GM12878 (cell line): ENCODE results near the gene CA14. TPM values are rescaled to one million over a fixed set of nuclear protein-coding genes. Genes with fewer than 3 reads are reported as not detected.
A peak's percentile ranks its signal among the peaks of the same experiment; 100 is the strongest.

ENCODE experiments used
- CEBPZ ChIP-seq: fragments of 150-350 bp; IDR thresholded peaks from 2 replicates; pipeline ENCODE4 v1.6.1; 2016; ENCODE audit warnings: low read depth, low read length
- CHD2 ChIP-seq: IDR thresholded peaks from 2 replicates; pipeline ENCODE4 v1.6.1; 2011; ENCODE audit warnings: low read depth, low read length, improper control_type of control experiment, borderline replicate concordance
- ESRRA ChIP-seq: IDR thresholded peaks from 2 replicates; pipeline ENCODE4 v1.6.1; 2012; ENCODE audit warnings: mild to moderate bottlenecking, low read length, improper control_type of control experiment
- GABPA ChIP-seq: IDR thresholded peaks from 2 replicates; pipeline ENCODE4 v1.6.1; 2014; ENCODE audit warnings: antibody characterized with exemption, low read depth, mild to moderate bottlenecking, inconsistent platforms
- JUNB ChIP-seq: IDR thresholded peaks from 2 replicates; pipeline ENCODE4 v1.6.1; 2016; ENCODE audit warnings: antibody characterized with exemption, mild to moderate bottlenecking
- MTA3 ChIP-seq: IDR thresholded peaks from 2 replicates; pipeline ENCODE4 v1.6.1; 2012; ENCODE audit warnings: low read length, inconsistent platforms, borderline replicate concordance
- MXI1 ChIP-seq: fragments of 150-350 bp; IDR thresholded peaks from 2 replicates; pipeline ENCODE4 v1.6.1; 2011; ENCODE audit warnings: low read depth, mild to moderate bottlenecking, inconsistent platforms, low read length, improper control_type of control experiment
- NFYB ChIP-seq: IDR thresholded peaks from 2 replicates; pipeline ENCODE4 v1.6.1; 2011; ENCODE audit warnings: low read depth, mild to moderate bottlenecking, low read length, improper control_type of control experiment, moderate library complexity; ENCODE audit not compliant: insufficient read depth
- NKRF ChIP-seq: fragments of 450-650 bp; conservative IDR thresholded peaks from 2 replicates; pipeline ENCODE4 v1.6.1; 2017; ENCODE audit warnings: mild to moderate bottlenecking, moderate library complexity
- NR2C1 ChIP-seq: fragments of 450-650 bp; IDR thresholded peaks from 2 replicates; pipeline ENCODE4 v1.6.1; 2017; ENCODE audit warnings: antibody characterized with exemption, mild to moderate bottlenecking, moderate library complexity
- POU2F2 ChIP-seq: IDR thresholded peaks from 3 replicates; pipeline ENCODE4 v1.6.1; 2011; ENCODE audit warnings: low read depth, mild to moderate bottlenecking, low read length, borderline replicate concordance
- RCOR1 ChIP-seq: conservative IDR thresholded peaks from 2 replicates; pipeline ENCODE4 v1.6.1; 2012; ENCODE audit warnings: low read depth, low read length, improper control_type of control experiment
- RELB ChIP-seq: fragments of 450-650 bp; IDR thresholded peaks from 2 replicates; pipeline ENCODE4 v1.6.1; 2017; ENCODE audit warnings: low read depth, mild to moderate bottlenecking, moderate library complexity
- SIX5 ChIP-seq: IDR thresholded peaks from 2 replicates; pipeline ENCODE4 v1.6.1; 2011; ENCODE audit warnings: mild to moderate bottlenecking, low read depth, low read length, moderate library complexity; ENCODE audit not compliant: severe bottlenecking
- SMC3 ChIP-seq: IDR thresholded peaks from 2 replicates; pipeline ENCODE4 v1.6.1; 2011; ENCODE audit warnings: low read length, improper control_type of control experiment, borderline replicate concordance
- TBL1XR1 ChIP-seq: IDR thresholded peaks from 2 replicates; pipeline ENCODE4 v1.6.1; 2012; ENCODE audit warnings: low read depth, low read length, improper control_type of control experiment
- TCF3 ChIP-seq: IDR thresholded peaks from 2 replicates; pipeline ENCODE4 v1.6.1; 2012; ENCODE audit warnings: low read depth, mild to moderate bottlenecking, low read length, borderline replicate concordance; ENCODE audit not compliant: insufficient read depth
- YY1 ChIP-seq: IDR thresholded peaks from 2 replicates; pipeline ENCODE4 v1.6.1; 2011; ENCODE audit warnings: low read depth, mild to moderate bottlenecking, low read length
- polyA plus RNA-seq, 11 experiments: library from polyadenylated mRNA; depleted of rRNA in 4 of 11; unstranded in 6 of 11; stranded (reverse) in 5 of 11; fragments of >200 nt; fragmentation: Nextera tagmentation in 4 of 11; fragmentation: Illumina TruSeq in 1 of 11; extraction: Ambion mirVana in 4 of 11; extraction: Trizol in 1 of 11; gene quantifications; 1 replicate in 1 of 11; 2 replicates in 10 of 11; pipeline versions ENCODE4 v1.2.1 to v1.2.3, GENCODE V29; 2011 to 2016; ENCODE audit warnings: inconsistent platforms in 2 of 11, missing spikeins in 2 of 11, low read depth in 1 of 11
- total RNA-seq, 4 experiments: library from RNA; depleted of rRNA in 3 of 4; stranded (reverse); fragments of >200 nt in 3 of 4; fragmentation: Illumina TruSeq in 1 of 4; extraction: Trizol in 1 of 4; gene quantifications; 2 replicates each; pipeline versions ENCODE4 v1.2.1 to v1.2.3, GENCODE V29; 2013 to 2021
- TF ChIP-seq, protein P1 (sequence below): IDR thresholded peaks from 2 replicates; pipeline ENCODE4 v1.6.1; 2011; ENCODE audit warnings: low read depth, mild to moderate bottlenecking, low read length, moderate library complexity, borderline replicate concordance; ENCODE audit errors: extremely low read depth
- TF ChIP-seq, protein P2 (sequence below): fragments of 450-650 bp; IDR thresholded peaks from 2 replicates; pipeline ENCODE4 v1.6.1; 2017; ENCODE audit warnings: mild to moderate bottlenecking, low read depth, inconsistent platforms; ENCODE audit not compliant: poor library complexity, severe bottlenecking

Gene CA14
- total and polyA plus RNA-seq, 10 of the 15 experiments (the other 5 are each of a cell fraction or from before 2014, with no cell fraction given): 0.11 to 0.35 (median 0.29) TPM; not detected in 6

DNA sequence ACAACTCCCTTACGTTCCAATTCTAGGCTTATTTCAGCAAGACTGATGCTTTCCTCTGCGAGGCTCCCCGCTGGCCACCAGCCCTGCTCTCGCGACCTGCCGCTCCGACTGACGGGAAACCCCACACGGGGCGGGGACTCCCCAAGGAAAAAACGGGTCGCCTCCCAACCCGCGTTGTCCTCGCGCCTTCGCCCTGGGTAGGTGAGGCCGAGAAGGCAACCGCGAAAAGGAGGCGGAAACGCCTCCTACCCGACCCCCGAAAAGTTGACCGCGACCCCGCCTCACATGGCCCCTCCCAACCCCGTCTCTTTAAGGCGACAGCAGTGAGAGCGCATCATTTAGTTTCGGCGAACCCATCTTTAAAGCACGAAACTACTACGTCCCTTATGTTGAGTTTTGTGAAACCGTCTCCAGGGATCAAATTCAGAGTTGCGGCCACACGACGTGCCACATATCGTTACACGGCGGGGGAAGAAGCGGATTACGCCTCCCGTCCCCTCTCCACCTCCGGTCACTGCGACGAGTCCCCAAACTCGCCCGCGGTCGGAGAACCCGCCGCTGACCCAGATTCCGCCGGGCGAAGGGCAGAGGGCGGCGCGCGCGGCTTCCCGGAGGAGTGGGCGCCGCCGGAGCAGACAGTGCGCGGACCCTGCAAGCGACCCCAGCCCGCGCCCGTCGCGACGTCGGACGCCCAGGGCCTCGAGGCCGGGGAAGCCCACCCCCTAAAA, 22.8 kb upstream of the CA14 start (continued):
- TF ChIP-seq TBL1XR1 (peak; percentile 38; the same call in 1 of the 2 replicates), NFYB (no peak), ESRRA (no peak), SIX5 (no peak), GABPA (no peak), CEBPZ (no peak), JUNB (no peak), MTA3 (0 out of 2 replicates have a peak, but pooled peaks have one; percentile 27), CHD2 (0 out of 2 replicates have a peak, but pooled peaks have one; percentile 15), RCOR1 (no peak), MXI1 (peak; percentile 86; the same call in 1 of the 2 replicates), NR2C1 (no peak), POU2F2 (peak; percentile 87), TCF3 (no peak), RELB (peak; percentile 89), NKRF (0 out of 2 replicates have a peak, but pooled peaks have one; percentile 57), YY1 (peak; percentile 56; the same call in 1 of the 2 replicates), SMC3 (no peak)
- TF ChIP-seq, protein P1, sequence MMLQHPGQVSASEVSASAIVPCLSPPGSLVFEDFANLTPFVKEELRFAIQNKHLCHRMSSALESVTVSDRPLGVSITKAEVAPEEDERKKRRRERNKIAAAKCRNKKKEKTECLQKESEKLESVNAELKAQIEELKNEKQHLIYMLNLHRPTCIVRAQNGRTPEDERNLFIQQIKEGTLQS: no peak
- TF ChIP-seq, protein P2, sequence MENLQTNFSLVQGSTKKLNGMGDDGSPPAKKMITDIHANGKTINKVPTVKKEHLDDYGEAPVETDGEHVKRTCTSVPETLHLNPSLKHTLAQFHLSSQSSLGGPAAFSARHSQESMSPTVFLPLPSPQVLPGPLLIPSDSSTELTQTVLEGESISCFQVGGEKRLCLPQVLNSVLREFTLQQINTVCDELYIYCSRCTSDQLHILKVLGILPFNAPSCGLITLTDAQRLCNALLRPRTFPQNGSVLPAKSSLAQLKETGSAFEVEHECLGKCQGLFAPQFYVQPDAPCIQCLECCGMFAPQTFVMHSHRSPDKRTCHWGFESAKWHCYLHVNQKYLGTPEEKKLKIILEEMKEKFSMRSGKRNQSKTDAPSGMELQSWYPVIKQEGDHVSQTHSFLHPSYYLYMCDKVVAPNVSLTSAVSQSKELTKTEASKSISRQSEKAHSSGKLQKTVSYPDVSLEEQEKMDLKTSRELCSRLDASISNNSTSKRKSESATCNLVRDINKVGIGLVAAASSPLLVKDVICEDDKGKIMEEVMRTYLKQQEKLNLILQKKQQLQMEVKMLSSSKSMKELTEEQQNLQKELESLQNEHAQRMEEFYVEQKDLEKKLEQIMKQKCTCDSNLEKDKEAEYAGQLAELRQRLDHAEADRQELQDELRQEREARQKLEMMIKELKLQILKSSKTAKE: peak; percentile 23
